GM10847 (cell line): ENCODE data around the gene NSUN6.

Experiments
- POLR2A ChIP-seq: IDR thresholded peaks from 2 replicates; pipeline ENCODE4 v1.6.1; 2011; ENCODE audit not compliant: insufficient read length; ENCODE audit errors: extremely low read depth

Gene NSUN6

DNA sequence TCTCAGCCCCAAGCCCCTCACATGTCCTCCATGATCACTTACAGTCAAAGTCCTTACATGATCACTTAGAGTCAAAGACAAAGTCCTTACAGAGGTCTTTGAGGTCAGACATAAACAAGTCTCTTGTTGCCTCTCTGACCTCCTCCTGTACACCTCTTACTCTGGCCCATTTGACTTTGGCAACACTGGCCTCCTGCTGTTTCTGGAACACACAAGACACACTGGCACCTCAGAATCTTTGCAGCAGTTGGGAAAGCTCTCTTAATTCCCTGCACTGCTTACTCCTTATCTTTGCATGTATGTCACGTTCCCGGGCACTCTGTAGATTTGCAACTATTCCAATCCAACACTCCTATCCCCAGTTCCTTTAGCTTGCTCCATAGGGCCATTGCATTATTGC lies 102.3 kb downstream of the NSUN6 start:
- TF ChIP-seq POLR2A = no peak

- TF ChIP-seq POLR2A = no peak
Observed at GRCh38 chr10:18545621-18546305, 105.6 kb downstream of the NSUN6 start.

- no peak for TF ChIP-seq POLR2A
Observed at GRCh38 chr10:18542832-18543231, 108.6 kb downstream of the NSUN6 start.

DNA sequence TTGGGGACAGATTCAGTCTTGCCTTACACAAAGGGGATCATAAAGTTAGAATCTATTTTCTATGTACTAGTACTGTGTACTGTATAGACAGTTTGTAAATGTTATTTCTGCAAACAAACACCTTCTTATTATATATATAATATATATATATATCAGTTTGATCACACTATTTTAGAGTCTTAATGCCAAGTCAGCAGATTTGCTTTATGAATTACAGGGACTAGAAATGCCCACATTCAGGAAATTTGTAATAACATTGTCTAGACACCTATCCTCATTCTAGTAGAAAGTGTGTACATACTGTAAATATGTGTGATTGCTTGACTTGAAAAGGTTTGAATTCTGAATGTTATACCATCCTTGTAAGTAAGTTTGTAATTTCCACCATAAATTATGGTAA lies 111.2 kb downstream of the NSUN6 start:
- TF ChIP-seq POLR2A = no peak

DNA sequence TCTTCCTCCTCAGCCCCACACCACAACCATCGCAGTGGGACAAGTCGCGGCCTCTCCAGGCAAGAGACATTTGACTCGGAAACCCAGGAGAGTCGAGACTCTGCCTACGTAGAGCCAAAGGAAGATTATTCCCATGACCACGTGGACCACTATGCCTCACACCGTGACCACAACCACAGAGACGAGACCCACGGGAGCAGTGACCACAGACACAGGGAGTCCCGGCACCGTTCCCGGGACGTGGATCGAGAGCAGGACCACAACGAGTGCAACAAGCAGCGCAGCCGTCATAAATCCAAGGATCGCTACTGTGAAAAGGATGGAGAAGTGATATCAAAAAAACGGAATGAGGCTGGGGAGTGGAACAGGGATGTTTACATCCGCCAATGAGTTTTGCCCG lies 112.1 kb downstream of the NSUN6 start:
- TF ChIP-seq POLR2A = no peak

DNA sequence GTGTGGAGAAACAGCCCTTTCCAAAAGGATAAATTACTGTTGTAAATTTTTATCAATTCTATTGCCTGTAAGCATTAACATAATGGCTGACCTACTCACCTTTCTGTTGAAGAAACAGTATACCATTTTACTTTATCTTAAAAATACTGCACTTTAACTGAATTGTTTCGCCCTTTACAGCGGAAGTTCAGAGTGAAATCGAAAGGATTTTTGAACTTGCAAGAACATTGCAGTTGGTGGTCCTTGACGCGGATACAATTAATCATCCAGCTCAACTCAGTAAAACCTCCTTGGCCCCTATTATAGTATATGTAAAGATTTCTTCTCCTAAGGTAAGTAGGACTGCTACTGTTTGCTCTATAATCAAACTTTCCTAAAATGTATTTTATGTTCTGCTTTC lies 117.5 kb downstream of the NSUN6 start:
- no peak for TF ChIP-seq POLR2A

DNA sequence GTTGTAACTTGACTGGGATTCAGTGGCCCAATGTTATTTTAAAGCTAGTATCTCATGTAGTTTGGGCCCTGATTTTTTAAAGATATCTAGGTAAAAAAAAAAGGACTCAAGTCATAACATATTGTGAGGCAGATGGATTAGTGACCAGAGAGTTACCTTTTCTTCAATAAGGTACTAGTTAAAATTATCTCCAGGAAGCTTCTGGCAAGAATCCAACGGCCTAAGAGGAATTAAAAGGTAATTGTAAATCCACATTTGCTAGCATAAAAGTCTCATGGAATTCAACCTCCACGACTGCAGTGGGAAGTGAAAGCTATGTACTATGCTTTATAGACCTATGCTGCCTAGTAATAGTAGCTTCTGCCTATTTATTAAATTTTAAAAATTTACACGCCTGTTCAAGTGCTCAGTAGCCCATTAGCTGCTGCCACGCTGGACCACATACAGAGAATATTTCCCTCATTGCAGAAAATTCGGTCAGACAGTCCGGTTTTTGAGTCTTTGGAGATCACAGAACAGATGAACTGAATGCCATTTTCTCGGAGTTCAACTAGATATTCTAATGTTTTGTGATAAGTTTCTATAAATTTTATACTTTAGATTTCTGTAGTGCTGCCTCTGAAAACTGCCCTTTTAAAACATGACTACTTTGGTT lies 118.4 kb downstream of the NSUN6 start:
- TF ChIP-seq POLR2A = no peak

GRCh38 chr10:18528292-18528691 lies 123.1 kb downstream of the NSUN6 start:
- no peak for TF ChIP-seq POLR2A

- no peak for TF ChIP-seq POLR2A
Observed at GRCh38 chr10:18527687-18528086, 123.7 kb downstream of the NSUN6 start.

- no peak for TF ChIP-seq POLR2A
Observed at GRCh38 chr10:18523858-18524257, 127.5 kb downstream of the NSUN6 start.

DNA sequence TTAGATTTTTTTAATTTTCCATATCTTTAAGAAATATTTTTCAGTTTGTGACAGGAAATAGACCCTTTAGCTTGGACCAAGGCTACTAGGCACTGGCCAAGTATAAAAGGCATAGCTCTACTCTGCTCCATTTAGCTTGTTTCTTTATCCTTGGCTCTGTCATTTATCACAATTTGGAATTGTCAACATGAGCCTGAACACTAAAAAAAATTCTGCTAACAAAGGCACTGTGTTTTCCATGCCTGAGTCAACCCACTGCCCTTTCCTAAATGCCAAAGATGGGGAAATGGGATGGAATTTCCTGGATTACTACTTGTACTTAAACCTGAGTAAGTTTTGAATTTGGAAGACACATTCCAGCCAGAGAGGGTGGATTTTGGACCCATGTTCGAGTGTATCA lies 128.4 kb downstream of the NSUN6 start:
- TF ChIP-seq POLR2A = no peak

DNA sequence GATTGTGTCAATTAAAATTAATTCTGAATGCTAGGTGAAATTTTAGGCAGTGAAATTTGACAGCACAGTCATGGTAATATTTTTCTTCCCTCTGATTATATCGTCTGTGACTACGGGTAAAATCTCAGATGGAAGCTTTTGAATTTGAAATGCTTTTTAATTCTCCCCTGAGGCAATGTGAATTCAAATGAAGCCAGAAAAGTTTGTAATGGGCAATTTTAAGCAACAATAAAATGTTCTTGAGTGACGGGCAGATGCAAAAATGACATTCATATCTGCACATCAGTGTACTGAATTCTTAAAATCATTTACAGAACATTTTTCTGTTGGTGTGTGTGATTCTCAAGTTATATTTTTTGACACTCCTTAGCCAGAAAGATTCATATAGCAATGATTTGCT lies 134.5 kb downstream of the NSUN6 start:
- no peak for TF ChIP-seq POLR2A

DNA sequence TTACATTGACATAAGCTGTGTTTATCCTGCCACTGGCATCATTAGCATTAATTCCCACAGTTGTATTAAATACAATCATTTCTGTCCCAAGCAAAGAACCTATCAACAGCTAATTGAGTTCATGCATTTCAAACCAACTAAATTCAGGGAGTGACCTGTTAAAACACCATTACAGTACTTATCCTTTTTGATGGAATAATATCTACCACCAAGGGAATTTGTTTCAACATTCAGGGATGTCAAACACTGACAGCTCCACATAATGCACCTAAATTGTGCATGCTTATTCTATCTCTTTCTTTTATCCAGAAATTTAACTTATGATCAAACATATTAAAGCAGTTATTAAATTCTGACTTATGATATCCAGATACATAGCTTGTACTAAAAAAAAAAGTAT lies 136.8 kb downstream of the NSUN6 start:
- TF ChIP-seq POLR2A = no peak

DNA sequence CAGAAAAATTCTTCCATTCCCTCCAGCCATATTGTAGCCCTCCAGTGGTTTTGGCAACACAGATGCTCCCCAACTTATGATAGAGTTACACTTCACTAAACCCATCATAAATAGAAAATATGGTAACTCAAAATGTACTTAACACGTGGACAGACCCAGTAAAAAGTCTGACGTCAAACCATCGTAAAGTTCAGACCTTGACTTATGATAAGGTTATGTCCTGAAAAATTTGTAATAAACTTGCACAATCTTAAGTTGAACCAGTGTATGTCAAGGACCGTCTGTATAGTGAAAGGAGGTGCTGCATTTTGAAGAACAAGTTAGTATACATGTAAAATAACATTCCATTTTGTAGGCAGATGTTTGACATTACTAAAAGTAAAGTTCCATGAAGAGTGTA lies 142.8 kb downstream of the NSUN6 start:
- no peak for TF ChIP-seq POLR2A

GRCh38 chr10:18505456-18506118 lies 145.8 kb downstream of the NSUN6 start:
- TF ChIP-seq POLR2A = no peak

GRCh38 chr10:18504161-18504560 lies 147.2 kb downstream of the NSUN6 start:
- TF ChIP-seq POLR2A = no peak
